ENCODE results near the gene ABHD3.
A peak's percentile ranks its signal among the peaks of the same experiment; 100 is the strongest.
"Not testable (repeated sequence)": the region's sequence is repeated elsewhere in the genome, so short reads cannot be mapped to it uniquely, and the experiment has no call there.

The ABHD3 gene

DNA sequence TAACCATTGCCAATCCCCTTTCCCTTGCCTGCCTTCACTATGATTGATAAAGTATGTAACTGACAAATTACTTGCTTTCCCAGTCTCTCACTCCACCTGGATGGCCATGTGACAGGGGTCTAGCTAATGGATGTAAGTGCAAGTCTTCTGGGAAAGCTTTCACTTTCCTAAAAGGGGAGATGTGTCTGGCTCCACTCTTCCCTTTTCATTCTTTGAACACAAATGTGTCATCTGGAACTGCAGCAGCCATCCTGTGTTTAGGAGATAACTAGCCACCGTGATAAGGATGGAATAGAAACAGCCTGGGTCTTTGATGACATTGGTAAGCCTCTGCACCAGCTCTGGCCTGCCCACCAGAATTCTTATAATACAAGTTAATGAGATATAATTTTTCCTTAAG, 54.3 kb downstream of the ABHD3 start:
- DNase-seq (ENCODE audit: low spot score) = no peak

DNA sequence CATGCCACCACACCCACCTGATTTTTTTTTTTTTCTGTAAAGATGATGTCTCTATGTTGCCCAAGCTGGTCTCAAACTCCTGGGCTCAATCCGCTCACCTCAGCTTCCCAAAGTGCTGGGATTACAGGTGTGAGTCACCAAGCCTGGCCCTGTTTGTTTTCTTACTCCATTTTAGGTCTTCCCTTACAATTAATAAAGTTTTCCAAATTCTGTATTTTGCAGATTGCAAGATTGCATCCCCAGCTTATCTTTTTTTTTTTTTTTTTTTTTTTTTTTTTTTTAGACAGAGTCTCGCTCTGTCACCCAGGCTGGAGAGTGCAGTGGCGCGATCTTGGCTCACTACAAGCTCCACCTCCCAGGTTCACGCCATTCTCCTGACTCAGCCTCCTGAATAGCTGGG, 64.2 kb downstream of the ABHD3 start:
- not testable (repeated sequence) for DNase-seq (ENCODE audit: low spot score)

DNA sequence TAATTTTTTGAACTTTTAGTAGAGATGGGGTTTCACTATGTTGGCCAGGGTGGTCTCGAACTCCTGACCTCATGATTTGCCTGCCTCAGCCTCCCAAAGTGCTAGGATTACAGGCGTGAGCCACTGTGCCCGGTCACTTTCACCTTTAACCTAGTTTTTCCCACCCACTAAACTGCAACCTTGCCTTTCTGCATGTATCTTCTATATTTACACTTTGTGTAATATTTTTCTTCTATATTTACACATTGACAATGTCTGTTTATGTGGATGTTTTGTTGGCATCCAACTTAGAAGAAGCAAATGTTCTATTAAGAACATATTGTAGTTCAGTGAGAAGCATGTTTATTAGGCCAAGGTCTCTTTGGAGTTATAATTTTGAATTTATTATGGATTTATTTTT, 65.8 kb downstream of the ABHD3 start:
- DNase-seq (ENCODE audit: low spot score) = no peak

DNA sequence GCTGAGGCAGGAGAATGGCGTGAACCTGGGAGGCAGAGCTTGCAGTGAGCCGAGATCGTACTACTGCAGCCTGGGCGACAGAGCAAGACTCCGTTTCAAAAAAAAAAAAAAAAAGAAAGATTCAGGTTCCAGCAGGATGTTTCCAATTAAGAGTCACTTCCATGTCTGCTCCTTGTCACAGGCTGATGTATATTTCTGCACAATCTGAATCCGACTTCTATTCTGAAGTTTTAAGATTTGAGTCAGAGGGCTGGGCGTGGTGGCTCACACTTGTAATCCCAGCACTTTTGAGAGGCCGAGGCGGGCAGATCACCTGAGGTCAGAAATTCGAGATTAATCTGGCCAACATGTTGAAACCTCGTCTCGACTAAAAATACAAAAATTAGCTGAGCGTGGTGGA, 67.8 kb downstream of the ABHD3 start:
- DNase-seq (ENCODE audit: low spot score) = no peak

DNA sequence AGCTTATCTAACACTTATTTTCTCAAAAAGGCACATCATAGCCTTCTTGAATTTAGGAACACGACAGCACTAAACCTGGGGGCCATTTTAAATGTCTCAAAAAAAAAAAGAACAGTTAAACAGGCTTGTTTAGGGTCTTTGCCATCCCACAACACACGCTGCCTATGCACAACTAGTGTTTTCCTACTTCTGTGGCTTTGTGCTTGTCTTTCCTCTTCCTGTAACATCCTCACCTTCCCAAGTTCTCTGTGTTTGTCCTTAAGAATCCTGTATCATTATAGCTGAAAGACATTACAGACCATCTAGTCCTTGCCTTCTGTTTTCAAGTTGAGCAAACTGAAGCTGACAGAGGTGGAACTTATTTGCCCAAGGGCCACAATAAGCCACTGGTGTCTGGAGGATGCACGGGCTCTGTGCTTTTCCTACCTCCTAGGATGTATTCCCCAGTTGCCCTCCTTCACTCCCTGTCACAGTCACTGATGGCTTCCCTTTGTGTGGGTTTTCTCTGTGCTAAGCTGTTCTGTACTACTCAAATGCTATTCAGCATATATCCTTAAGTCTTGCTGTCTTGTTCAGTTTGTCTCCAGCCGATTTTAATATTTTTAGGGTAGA, 69.9 kb downstream of the ABHD3 start:
- no peak for DNase-seq (ENCODE audit: low spot score)

DNA sequence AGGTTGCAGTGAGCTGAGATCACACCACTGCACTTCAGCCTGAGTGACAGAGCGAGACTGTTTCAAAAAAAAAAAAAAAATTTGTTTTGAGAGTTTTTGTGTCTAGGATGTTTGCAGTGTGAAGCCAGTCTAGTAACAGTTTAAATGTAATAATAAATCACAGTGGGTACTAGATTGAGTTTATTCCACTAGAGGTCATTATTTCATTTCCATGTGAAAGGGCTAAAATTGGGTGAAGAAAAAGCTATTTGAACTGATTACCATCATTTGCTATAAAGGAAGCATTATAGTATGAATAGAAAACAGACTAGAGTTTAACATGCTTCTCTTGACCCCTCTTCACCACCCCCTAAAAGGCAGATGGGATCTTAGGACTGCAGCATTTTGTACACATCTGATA, 72.2 kb downstream of the ABHD3 start:
- DNase-seq (ENCODE audit: low spot score) = no peak

DNA sequence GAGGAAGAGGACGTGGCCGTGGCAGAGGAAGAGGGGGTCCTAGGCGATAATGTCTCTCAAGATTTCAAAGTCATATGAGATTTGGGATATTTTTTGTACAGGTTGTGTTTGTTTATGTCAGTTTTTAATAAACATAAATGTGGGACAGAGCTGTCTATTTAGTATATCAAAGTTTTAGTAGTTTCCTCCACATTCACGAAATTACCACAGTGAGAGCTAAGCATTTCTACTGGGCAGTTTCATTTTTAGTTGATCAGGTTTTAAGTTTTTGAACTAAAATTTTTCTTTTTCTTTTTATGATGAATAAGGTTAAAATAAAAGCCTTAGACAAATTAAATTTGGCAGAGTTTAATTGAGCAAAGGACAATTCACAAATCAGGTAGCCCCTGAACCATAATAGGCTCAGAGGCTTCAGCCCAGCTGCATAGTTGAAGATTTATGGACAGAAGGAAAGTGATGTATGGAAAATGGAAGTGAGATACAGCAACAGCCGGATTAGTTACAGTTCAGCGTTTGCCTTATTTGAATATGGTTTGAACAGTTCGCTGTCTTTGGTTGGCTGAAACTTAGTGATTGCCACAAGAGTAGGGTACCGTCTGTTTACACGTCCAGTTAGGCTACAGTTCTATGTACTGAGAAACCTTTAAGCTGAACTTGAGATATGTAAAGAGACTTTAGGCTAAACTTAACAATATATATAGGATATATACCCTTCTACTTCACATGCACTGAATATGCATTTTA, 75.3 kb downstream of the ABHD3 start:
- DNase-seq (ENCODE audit: low spot score) = no peak

DNA sequence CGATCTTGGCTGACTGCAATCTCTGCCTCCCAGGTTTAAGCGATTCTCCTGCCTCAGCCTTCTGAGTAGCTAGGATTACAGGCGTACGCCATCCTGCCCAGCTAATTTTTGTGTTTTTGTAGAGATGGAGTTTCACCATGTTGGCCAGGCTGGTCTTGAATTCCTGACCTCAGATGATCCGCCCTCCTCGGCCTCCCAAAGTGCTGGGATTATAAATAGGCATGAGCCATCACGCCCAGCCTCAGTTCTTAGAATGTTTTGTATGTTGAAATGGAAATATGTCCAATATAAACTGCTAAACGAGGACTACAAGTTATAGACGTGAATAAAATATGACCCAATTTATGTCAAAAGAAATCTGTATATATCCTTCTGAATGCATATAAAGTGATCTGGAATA, 82.9 kb downstream of the ABHD3 start:
- not testable (repeated sequence) for DNase-seq (ENCODE audit: low spot score)

DNA sequence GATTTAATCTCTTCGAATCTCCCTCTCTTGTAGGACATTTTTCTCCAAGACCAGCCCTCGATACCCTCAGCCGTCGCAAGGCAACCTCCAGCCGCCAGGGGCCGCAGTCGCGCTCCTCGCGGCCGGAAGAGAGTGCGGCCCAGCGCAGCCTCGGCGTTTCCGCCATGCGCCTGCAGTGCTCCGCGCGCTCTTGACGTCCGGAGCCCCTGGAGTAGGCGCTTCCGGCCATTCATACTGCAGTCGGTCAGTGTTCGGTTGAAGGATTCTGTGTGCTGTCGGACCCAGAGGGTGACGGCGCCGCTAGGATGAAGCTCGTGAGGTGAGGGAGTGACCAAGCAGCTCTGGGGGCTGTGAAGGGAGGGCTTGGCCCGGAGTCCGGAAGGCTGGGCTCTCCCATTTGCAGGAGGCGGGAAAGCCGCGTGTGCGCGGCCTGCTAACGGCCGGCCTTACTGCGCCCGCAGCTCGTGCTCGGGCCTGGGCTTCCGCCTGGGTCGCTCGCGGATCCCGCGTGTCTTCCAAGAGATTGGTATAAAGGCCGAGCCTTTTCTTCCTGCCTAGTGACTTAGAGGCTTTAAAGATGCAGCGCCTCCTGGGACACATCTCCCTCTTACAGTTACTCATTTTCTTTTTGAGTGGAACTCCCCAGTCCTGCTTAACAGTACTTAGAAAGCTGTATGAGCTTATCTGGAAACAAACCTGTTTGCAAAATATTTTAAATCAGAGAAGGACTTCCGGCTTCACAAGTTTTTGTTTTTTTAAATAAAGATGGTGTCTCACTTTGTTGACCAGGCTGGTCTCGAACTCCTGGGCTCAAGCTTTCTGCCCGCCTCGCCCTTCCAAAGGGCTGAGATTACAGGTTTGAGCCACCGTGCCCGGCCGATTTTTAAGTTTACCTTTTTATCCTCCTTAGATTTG, 92.2 kb downstream of the ABHD3 start, which contains the start of gene SNRPD1:
SNRPD1 (plus strand) TSS at position 190 of the 915 bp plus-strand sequence; CDS start at position 306, 116 bp downstream.
- peak; percentile 94 for DNase-seq (ENCODE audit: low spot score)

DNA sequence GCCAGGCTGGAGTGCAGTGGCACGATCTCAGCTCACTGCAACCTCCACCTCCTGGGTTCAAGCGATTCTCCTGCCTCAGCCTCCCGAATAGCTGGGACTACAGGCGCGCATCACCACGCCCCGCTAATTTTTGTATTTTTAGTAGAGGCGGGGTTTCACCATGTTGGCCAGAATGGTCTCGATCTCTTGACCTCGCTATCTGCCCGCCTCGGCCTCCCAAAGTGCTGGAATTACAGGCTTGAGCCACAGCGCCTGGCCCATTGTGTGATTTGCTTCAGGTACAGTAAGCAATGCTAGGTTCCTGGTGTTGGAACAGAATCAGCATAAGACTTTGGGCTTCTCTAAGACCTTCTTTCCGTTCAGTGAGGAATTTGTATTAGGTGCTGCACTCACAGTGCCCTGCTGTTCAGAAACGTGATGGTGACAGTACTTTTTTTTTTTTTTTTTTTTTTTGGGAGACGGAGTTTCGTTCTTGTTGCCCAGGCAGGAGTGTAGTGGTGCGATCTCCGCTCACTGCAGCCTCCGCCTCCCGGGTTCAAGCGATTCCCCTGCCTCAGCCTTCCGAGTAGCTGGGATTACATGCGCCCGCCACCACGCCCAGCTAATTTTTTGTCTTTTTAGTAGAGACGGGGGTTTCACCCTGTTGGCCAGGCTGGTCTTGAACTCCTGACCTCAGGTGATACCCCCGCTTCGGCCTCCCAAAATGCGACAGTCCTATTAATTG, 93.0 kb downstream of the ABHD3 start:
- not testable (repeated sequence) for DNase-seq (ENCODE audit: low spot score)

DNA sequence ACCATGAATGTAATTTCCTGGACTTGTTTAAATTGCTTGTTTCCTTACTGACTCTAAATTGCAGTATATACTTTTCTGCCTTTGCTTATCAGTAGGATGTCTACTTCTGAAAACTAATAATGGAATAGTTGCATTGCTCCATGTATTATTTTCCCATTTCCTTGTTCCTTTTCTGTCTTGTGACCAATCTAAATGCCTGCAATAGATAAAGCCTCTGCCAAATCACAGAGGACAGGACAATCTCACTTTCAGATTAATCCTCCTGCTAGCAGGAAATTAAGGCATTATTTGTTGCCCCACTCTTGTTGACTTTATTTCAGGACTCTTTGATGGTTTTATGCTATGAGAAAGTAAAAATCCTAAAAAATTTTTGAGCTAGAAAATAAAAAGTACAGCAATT, 99.4 kb downstream of the ABHD3 start:
- no peak for DNase-seq (ENCODE audit: low spot score)

DNA sequence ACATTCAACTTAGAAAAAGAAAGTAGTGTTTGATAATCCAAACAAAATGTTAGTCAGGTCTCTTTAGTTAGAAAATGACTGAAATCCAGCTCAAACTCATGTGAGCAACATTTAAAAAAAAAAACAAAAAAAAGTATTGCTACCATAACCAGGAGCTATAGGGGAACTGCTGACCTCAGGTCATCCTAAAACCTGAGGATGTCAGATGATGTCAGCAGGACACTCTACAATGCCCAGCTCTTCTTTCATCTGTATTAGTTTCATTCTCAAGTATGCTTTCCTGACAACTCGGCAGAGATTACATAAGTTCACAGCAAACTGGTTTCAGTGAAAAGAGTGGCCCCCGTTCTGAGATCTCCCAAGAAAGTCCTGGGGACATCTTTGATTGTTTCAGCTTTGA, 99.9 kb downstream of the ABHD3 start:
- DNase-seq (ENCODE audit: low spot score) = no peak

DNA sequence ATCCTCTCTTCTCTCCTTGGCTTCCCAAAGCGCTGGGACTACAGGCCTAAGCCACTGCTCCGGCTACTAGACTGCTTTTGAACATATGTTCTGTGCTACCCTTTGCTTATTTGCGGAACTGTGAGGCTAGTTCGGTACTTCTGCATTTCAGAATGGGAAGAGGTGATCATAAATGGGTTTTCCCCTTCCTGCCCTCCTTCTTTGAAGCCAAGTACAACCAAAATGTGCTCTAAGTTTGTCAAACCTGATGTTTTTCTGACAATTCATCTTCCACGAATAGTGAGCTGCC, 102.3 kb downstream of the ABHD3 start:
- DNase-seq (ENCODE audit: low spot score) = no peak

All from AG08396 (cell line).